Ovary (tissue), 9 donors: ENCODE data around the gene CDC16. TPM values are rescaled to one million over a fixed set of nuclear protein-coding genes. Genes with fewer than 3 reads are reported as not detected.

Source experiments
- DNase-seq, 5 donors: peaks; one replicate each; pipeline ENCODE4 v3.0.0-alpha.2; 2019 to 2020
- H3K27ac ChIP-seq, 2 donors: fragments of 200-600 bp; one replicate each; pipeline versions ENCODE4 v1.5.1 to v1.8.0; 2019 to 2022
- H3K27me3 ChIP-seq: fragments of 200-600 bp; one replicate; pipeline ENCODE4 v1.8.0; 2022
- H3K36me3 ChIP-seq: fragments of 200-600 bp; sonication (generic); one replicate; pipeline ENCODE4 v1.5.1; 2019
- H3K4me1 ChIP-seq: one replicate; pipeline ENCODE4 v1.8.1; 2013; ENCODE audit warnings: mild to moderate bottlenecking, moderate library complexity; ENCODE audit not compliant: insufficient read depth
- H3K4me3 ChIP-seq: fragments of 200-600 bp; sonication (generic); one replicate; pipeline ENCODE4 v1.5.1; 2017
- H3K9me3 ChIP-seq, 2 donors: fragments of 200-600 bp in 1 of 2; sonication (generic) in 1 of 2; one replicate each; pipeline versions ENCODE4 v1.5.1 to v1.8.1; 2013 to 2019; ENCODE audit warnings: mild to moderate bottlenecking in 1 of 2, moderate library complexity in 1 of 2
- CTCF ChIP-seq, 3 donors: fragments of 450-650 bp in 2 of 3; fragments of 200-600 bp in 1 of 3; IDR thresholded peaks; one replicate each; pipeline versions ENCODE4 v1.5.1 to v1.8.0; 2016 to 2022; ENCODE audit warnings: antibody characterized with exemption in 3 of 3, mild to moderate bottlenecking in 1 of 3
- EP300 ChIP-seq: sonication (generic); formaldehyde crosslinking; IDR thresholded peaks from one replicate; pipeline ENCODE4 v1.6.1; 2017; ENCODE audit warnings: antibody characterized with exemption
- POLR2A ChIP-seq: fragments of 450-650 bp; IDR thresholded peaks from one replicate; pipeline ENCODE4 v1.6.1; 2017; ENCODE audit warnings: antibody characterized with exemption, mild to moderate bottlenecking, moderate library complexity
- WGBS, 3 donors: extraction: QIAGEN DNeasy Blood & Tissue Kit in 1 of 3; methylation state at CpG; one replicate each; pipeline versions ENCODE4 v1.1.5 to v1.1.7; 2013 to 2017; 5-methylcytosine and 5-hydroxymethylcytosine counted together
- intact Hi-C, 4 donors: fragments of 100-400 bp; cut with DNase I; formaldehyde crosslinking; loops; one replicate each; pipeline versions ENCODE4 v1.11.0 to v1.15.1; 2022 to 2023
- polyA plus RNA-seq, 2 donors: library from polyadenylated mRNA; stranded (reverse); fragments of 200-250 nt in 1 of 2; fragments of 350-450 nt in 1 of 2; fragmentation: Illumina TruSeq in 1 of 2; extraction: RNeasy Lipid Tissue Mini Kit (QIAGEN cat#74804) in 1 of 2; gene quantifications; one replicate each; pipeline ENCODE4 v1.2.3, GENCODE V29; 2013 to 2014
- total RNA-seq, 7 donors: library from RNA; depleted of rRNA in 2 of 7; stranded (reverse); fragments of >200 nt in 2 of 7; fragmentation: NEBNext Ultra II Directional in 3 of 7; extraction: Animal tissue kit (Norgen Biotek cat#: 25700) in 3 of 7; gene quantifications; one replicate each; pipeline versions ENCODE4 v1.1.0 to v1.2.4, GENCODE V29; 2016 to 2023
- donor health status: DM: no; HTN: no; CAD: no; lungs with moderate emphysema.
- donor health status: DM: no; HTN: no; CAD: no.
- donor health status: Bipolar disorder and iron deficiency.
- donor health status: DM: yes; HTN: yes; CAD: no.
- donor health status: DM: no; HTN: no; CAD: no.
- donor health status: DM: yes; HTN: yes; CAD: no.

The CDC16 gene
- total and polyA plus RNA-seq, 9 donors: 42.0 to 88.8 (median 55.2) TPM

GRCh38 chr13:114283576-114283975 is 48.9 kb downstream of the CDC16 start:
- Histone ChIP-seq H3K27me3 (no peaks in the 10 kb centered on the region), H3K27ac (no peak overlapping the region), H3K9me3 (no peaks in the 10 kb centered on the region), H3K4me1 (peaks cover 5% of the 10 kb centered on the region), H3K4me3 (no peak overlapping the region), H3K36me3 (no peaks in the 10 kb centered on the region)
- WGBS, 3 donors: 69 to 78% (median 75%) methylated on average over 3 of the region's 3 CpGs
- TF ChIP-seq EP300: no peak
- no peak for TF ChIP-seq POLR2A
- TF ChIP-seq CTCF (IDR thresholded peaks at IDR 0.05): no peak
- no peak for DNase-seq
- intact Hi-C loops: no loop called here

- H3K36me3 ChIP-seq: no peaks in the 10 kb centered on the region
- no peak for TF ChIP-seq EP300
- TF ChIP-seq CTCF (IDR thresholded peaks at IDR 0.05): no peak
- no peak for TF ChIP-seq POLR2A
- intact Hi-C loops: no loop called here
- DNase-seq: no peak
- H3K27ac ChIP-seq: no peak overlapping the region
- no peak overlapping the region for H3K4me3 ChIP-seq
- no peaks in the 10 kb centered on the region for H3K27me3 ChIP-seq
- H3K4me1 ChIP-seq: peaks cover 5% of the 10 kb centered on the region
- no peaks in the 10 kb centered on the region for H3K9me3 ChIP-seq
- WGBS, 3 donors: 93 to 97% (median 95%) methylated on average over 8 of the region's 8 CpGs
These were observed 50.0 kb downstream of the CDC16 start for GRCh38 chr13:114284680-114285079.

GRCh38 chr13:114285166-114285808 is 50.6 kb downstream of the CDC16 start:
- Histone ChIP-seq H3K27me3 (no peaks in the 10 kb centered on the region), H3K4me3 (no peak overlapping the region), H3K27ac (no peak overlapping the region), H3K36me3 (no peaks in the 10 kb centered on the region), H3K4me1 (peaks cover 5% of the 10 kb centered on the region), H3K9me3 (no peaks in the 10 kb centered on the region)
- TF ChIP-seq EP300 (no peak), CTCF (IDR thresholded peaks at IDR 0.05) (no peak), POLR2A (no peak)
- no peak for DNase-seq
- WGBS, 3 donors: 89 to 92% (median 89%) methylated on average over 4 of the region's 4 CpGs
- intact Hi-C loops: no loop called here

- 89 to 92% (median 91%) methylated on average over 8 of the region's 8 CpGs for WGBS, 3 donors
- H3K9me3 ChIP-seq: no peaks in the 10 kb centered on the region
- no peak for DNase-seq
- peaks cover 2% of the 10 kb centered on the region for H3K4me1 ChIP-seq
- intact Hi-C loops: no loop called here
- H3K27ac ChIP-seq: no peak overlapping the region
- no peaks in the 10 kb centered on the region for H3K27me3 ChIP-seq
- no peak for TF ChIP-seq POLR2A
- no peak for TF ChIP-seq CTCF (IDR thresholded peaks at IDR 0.05)
- TF ChIP-seq EP300: no peak
- H3K4me3 ChIP-seq: no peak overlapping the region
- H3K36me3 ChIP-seq: no peaks in the 10 kb centered on the region
These were observed 52.1 kb downstream of the CDC16 start for GRCh38 chr13:114286808-114287207.
